ENCODE data around the gene ZNF169. TPM values are rescaled to one million over a fixed set of nuclear protein-coding genes. Genes with fewer than 3 reads are reported as not detected.
"Not testable (repeated sequence)": the region's sequence is repeated elsewhere in the genome, so short reads cannot be mapped to it uniquely, and the experiment has no call there.

Gene ZNF169
- total and polyA plus RNA-seq, 4 donors, result 6.4 to 10.1 (median 8.4) TPM

DNA sequence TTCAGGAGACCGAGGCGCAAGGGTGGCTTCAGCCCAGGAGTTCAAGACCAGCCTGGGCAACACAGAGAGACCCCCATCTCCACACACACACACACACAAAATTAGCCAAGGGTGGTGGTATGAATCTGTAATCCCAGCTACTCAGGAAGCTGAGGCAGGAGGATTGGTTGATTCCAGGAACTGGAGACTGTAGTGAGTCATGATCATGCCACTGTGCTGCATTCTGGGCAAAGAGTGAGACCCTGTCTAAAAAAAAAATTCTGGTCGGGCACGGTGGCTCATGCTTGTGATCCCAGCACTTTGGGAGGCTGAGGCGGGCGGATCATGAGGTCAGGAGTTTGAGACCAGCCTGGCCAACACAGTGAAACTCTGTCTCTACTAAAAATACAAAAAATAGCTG, 80.6 kb downstream of the ZNF169 start:
- H3K4me3 ChIP-seq (ENCODE audit: low read depth, low read length); H3K4me1 ChIP-seq (ENCODE audit: control insufficient read depth, insufficient read depth, low read length); H3K27ac ChIP-seq (ENCODE audit: low read depth, low read length); H3K36me3 ChIP-seq (ENCODE audit: control insufficient read depth, insufficient read depth, low read length); H3K9me3 ChIP-seq (ENCODE audit: control insufficient read depth, insufficient read depth, low read length); DNase-seq (ENCODE audit: low read depth in 4 of 6, low spot score in 6 of 6); H3K27me3 ChIP-seq (ENCODE audit: control insufficient read depth, insufficient read depth, low read length): not testable (repeated sequence)
- WGBS (ENCODE audit: insufficient coverage), result no CpG with 5 or more reads among the region's 6 CpGs

DNA sequence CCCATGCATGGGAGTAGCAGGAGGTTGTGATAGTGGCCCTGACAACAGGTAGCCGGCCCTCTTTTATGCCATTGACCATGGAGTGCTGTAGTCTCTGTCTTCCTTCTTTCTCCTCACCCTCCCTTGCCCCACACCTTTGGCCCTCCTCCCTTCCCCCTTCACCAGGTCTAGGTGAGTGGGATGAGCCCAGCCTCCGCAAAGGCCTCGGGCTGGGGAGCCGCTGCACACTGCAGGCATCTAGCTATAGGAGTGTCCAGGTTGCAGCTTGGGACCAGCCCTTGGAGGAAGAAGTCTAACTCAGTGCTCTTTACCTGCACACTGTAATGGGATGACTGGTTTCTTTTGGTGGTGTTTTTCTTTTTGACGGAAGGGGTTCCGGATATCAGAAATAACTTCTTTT, 81.7 kb downstream of the ZNF169 start:
- H3K9me3 ChIP-seq (ENCODE audit: control insufficient read depth, insufficient read depth, low read length); H3K36me3 ChIP-seq (ENCODE audit: control insufficient read depth, insufficient read depth, low read length); H3K4me3 ChIP-seq (ENCODE audit: low read depth, low read length); DNase-seq (ENCODE audit: low read depth in 4 of 6, low spot score in 6 of 6); H3K4me1 ChIP-seq (ENCODE audit: control insufficient read depth, insufficient read depth, low read length); H3K27ac ChIP-seq (ENCODE audit: low read depth, low read length); H3K27me3 ChIP-seq (ENCODE audit: control insufficient read depth, insufficient read depth, low read length): not testable (repeated sequence)
- no CpG with 5 or more reads among the region's 6 CpGs for WGBS (ENCODE audit: insufficient coverage)

DNA sequence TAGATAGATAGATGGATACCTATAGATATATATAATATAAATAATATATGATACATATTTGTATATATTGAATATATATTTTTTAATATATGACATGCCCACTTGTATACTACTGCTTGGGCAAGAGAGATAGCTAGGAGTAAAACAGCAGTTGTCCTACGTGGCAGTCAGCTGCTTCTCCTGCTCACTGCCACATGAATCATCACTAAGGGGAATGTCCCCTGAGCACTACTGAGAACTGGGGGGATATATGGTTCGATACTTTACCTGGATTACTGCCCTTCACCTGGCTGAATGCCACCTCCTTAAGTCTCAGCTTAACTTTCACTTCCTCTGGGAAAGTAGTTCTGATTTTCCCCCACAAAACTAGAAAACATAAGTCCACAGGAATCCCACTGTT, 82.6 kb downstream of the ZNF169 start:
- H3K27ac ChIP-seq (ENCODE audit: low read depth, low read length); DNase-seq (ENCODE audit: low read depth in 4 of 6, low spot score in 6 of 6); H3K4me3 ChIP-seq (ENCODE audit: low read depth, low read length); H3K36me3 ChIP-seq (ENCODE audit: control insufficient read depth, insufficient read depth, low read length); H3K27me3 ChIP-seq (ENCODE audit: control insufficient read depth, insufficient read depth, low read length); H3K4me1 ChIP-seq (ENCODE audit: control insufficient read depth, insufficient read depth, low read length); H3K9me3 ChIP-seq (ENCODE audit: control insufficient read depth, insufficient read depth, low read length): not testable (repeated sequence)
- no CpG with 5 or more reads among the region's 2 CpGs for WGBS (ENCODE audit: insufficient coverage)

DNA sequence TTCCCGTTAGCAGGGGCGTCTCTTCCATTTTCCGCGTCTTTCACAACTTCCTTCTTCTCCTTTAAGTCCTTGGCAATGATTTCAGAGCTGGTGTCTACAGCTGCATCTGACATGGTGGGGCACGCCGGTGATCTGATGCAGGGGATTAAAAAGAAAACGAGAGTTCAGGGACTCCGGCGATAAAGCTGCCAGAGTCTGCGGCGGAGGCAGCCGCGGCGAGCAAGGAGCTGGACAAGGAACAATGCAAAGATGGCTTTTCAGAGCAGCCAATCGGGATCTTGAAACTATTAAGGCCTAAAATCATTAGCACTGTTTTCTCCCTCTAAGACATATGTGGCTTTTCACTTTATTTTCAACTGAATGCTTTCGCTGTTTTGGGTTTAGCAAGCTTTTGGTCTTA, 88.4 kb downstream of the ZNF169 start:
- DNase-seq (ENCODE audit: low read depth in 4 of 6, low spot score in 6 of 6); H3K27me3 ChIP-seq (ENCODE audit: control insufficient read depth, insufficient read depth, low read length); H3K4me1 ChIP-seq (ENCODE audit: control insufficient read depth, insufficient read depth, low read length); H3K27ac ChIP-seq (ENCODE audit: low read depth, low read length); H3K9me3 ChIP-seq (ENCODE audit: control insufficient read depth, insufficient read depth, low read length); H3K4me3 ChIP-seq (ENCODE audit: low read depth, low read length); H3K36me3 ChIP-seq (ENCODE audit: control insufficient read depth, insufficient read depth, low read length): not testable (repeated sequence)
- WGBS (ENCODE audit: insufficient coverage), result no CpG with 5 or more reads among the region's 16 CpGs

DNA sequence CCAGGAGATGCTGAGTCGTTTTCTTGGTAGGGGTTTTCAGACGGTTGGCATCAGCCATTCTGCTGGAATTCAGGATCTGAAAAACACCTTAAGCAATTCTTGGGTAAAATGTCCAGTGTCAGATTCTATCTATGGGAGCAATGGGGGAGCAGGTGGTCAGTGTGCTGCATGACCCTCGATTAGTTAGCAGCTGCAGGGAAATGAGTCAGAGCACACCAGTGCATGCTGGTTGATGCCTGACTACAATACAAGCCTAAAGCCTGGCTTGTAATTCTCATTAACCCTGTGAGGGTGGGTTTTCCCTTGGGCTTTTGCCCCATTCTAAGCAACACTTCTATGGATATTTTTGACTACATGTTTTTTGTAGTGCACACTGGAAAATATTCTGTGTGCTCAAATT, 89.7 kb downstream of the ZNF169 start:
- H3K36me3 ChIP-seq (ENCODE audit: control insufficient read depth, insufficient read depth, low read length); H3K9me3 ChIP-seq (ENCODE audit: control insufficient read depth, insufficient read depth, low read length); H3K27ac ChIP-seq (ENCODE audit: low read depth, low read length); H3K4me3 ChIP-seq (ENCODE audit: low read depth, low read length); H3K27me3 ChIP-seq (ENCODE audit: control insufficient read depth, insufficient read depth, low read length); DNase-seq (ENCODE audit: low read depth in 4 of 6, low spot score in 6 of 6); H3K4me1 ChIP-seq (ENCODE audit: control insufficient read depth, insufficient read depth, low read length): not testable (repeated sequence)
- WGBS (ENCODE audit: insufficient coverage), result no CpG with 5 or more reads among the region's 3 CpGs

Other genes with a start within 250 kb of the ZNF169 start
- gene PTPDC1, start 174.8 kb upstream of the ZNF169 start, total RNA-seq, result 10 to 100 TPM; 13.0 to 27.0 TPM
- 1 to 10 TPM; 9.3 to 9.5 TPM for gene PTPDC1, start 174.8 kb upstream of the ZNF169 start, polyA plus RNA-seq (ENCODE audit: insufficient read length in 2 of 2)
- gene NUTM2F, start 69.3 kb downstream of the ZNF169 start, total RNA-seq, result not detected
- not detected for gene NUTM2F, start 69.3 kb downstream of the ZNF169 start, polyA plus RNA-seq (ENCODE audit: insufficient read length in 2 of 2)

All from spinal cord (tissue), 10 donors.